H54 (cell line): ENCODE data around the gene ZBED1.
"Not testable (repeated sequence)": the region's sequence is repeated elsewhere in the genome, so short reads cannot be mapped to it uniquely, and the experiment has no call there.

ENCODE experiments used
- DNase-seq: peaks from one replicate; pipeline ENCODE4 v3.0.0; 2011; ENCODE audit warnings: low spot score, mixed read lengths; ENCODE audit not compliant: insufficient read length
- FAIRE-seq: peaks from 3 replicates; lab custom pipeline; 2011; peaks lifted over from hg19 to GRCh38; lab: Jason Lieb, UNC
- POLR2A ChIP-seq: IDR thresholded peaks from 2 replicates; pipeline ENCODE4 v1.6.1; 2011; ENCODE audit warnings: low read depth, mild to moderate bottlenecking, low read length

Gene ZBED1

DNA sequence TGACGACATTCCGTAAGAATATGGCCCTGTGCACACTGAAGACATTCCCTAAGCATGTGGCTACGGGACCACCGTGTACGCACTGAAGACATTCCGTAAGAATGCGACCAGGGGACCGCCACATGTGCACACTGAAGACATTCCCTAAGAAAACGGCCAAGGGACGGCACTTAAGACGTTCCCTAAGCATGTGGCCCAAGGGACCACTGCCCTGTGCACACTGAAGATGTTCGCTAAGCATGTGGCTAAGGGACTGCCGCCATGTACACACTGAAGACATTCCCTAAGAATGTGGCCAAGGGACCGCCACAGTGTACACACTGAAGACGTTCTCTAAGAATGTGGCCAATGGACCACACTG, 21.4 kb downstream of the ZBED1 start:
- FAIRE-seq (no peak), DNase-seq (no peak)
- no peak for TF ChIP-seq POLR2A

DNA sequence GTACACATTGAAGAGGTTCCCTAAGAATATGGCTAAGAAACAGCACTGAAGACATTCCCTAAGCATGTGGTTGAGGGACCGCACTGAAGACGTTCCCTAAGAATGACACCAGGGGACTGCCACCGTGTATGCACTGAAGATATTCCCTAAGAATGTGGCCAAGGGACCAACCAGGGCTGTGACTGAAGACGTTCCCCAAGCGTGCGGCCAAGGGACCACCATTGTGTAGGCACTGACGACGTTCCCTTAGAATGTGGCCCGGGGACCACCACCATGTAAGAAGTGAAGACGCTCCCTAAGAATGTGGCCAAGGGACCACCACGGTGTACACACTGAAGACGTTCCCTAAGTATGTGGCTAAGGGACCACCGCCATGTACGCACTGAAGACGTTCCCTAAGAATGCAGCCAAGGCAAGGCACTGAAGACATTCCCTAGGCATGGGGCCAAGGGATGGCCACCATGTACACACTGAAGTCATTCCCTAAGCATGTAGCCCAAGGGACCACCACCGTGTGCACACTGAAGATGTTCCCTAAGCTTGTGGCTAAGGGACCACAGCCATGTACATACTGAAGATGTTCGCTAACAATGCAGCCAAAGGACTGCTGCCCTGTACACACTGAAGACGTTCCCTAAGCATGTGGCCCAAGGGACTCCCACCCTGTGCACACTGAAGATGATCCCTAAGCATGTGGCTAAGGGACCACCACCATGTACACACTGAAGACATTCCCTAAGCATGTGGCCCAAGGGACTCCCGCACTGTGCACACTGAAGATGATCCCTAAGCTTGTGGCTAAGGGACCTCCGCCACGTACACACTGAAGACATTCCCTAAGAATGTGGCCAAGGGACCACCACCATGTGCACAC, 22.0 kb downstream of the ZBED1 start:
- no peak for DNase-seq
- no peak for TF ChIP-seq POLR2A
- no peak for FAIRE-seq

DNA sequence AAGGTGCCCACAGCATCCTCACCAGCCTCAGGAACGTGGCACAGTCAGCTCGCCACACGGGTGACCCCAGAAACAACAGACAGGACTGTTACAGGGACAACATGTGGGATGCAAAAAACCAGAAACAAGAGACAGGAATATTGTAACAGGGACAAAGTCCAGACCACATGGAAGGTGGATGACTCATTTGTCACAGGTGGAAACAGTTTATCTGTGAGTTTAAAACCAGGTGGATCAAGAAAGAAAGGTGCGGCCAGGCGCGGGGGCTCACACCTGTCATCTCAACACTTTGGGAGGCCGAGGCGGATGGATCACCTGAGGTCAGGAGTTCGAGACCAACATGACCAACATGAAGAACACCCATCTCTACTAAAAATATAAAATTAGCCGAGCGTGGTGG, 23.5 kb downstream of the ZBED1 start:
- not testable (repeated sequence) for FAIRE-seq, DNase-seq

DNA sequence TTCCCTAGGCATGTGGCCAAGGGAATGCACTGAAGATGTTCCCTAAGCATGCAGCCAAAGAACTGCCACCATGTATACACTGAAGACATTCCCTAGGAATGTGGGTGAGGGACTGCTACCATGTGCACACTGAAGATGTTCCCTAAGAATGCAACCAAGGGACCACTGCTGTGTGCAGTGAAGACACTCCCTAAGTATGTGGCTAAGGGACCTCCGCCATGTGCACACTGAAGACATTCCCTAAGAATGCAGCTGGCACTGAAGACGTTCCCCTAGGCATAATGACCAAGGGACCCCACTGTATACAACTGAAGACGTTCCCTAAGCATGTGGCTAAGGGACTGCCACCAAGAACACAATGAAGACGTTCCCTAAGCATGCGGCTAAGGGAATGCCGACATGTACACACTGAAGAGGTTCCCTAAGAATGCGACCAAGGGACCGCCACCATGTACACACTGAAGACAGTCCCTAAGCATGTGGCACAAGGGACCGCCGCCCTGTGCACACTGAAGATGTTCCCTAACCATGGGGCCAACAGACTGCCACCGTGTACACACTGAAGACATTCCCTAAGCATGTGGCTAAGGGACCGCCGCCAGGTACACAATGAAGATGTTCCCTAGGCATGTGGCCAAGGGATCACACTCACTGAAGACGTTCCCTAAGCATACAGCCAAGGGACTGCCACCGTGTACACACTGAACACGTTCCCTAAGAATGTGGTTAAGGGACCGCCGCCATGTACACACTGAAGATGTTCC, 25.6 kb downstream of the ZBED1 start:
- TF ChIP-seq POLR2A = no peak
- FAIRE-seq = no peak
- DNase-seq = no peak

DNA sequence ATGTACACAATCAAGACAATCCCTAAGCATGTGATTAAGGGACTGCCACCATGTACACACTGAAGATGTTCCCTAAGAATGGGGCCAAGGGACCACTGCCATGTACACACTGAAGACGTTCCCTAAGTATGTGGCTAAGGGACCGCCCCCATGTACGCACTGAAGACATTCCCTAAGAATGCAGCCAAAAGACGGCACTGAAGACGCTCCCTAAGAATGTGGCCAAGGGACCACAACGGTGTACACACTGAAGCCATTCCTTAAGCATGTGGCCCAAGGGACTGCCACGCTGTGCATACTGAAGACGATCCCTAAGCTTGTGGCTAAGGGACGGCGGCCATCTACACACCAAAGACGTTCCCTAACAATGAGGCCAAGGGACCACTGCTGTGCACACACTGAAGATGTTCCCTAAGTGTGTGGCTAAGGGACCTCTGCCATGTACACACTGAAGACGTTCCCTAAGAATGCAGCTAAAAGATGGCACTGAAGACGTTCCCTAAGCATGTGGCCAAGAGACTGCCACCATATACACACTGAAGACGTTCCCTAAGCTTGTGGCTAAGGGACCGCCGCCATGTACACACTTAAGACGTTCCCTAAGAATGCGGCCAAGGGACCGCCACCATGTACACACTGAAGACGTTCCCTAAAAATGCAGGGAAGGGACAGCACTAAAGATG, 26.4 kb downstream of the ZBED1 start:
- TF ChIP-seq POLR2A = no peak
- no peak for DNase-seq
- FAIRE-seq = no peak

DNA sequence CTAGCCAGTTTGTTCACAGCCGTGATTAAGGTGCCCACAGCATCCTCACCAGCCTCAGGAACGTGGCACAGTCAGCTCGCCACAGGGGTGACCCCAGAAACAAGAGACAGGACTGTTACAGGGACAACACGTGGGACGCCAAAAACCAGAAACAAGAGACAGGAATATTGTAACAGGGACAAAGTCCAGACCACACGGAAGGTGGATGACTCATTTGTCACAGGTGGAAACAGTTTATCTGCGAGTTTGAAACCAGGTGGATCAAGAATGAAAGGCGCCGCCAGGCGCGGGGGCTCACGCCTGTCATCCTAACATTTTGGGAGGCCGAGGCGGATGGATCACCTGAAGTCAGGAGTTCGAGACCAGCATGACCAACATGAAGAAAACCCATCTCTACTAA, 27.7 kb downstream of the ZBED1 start:
- not testable (repeated sequence) for FAIRE-seq, DNase-seq

DNA sequence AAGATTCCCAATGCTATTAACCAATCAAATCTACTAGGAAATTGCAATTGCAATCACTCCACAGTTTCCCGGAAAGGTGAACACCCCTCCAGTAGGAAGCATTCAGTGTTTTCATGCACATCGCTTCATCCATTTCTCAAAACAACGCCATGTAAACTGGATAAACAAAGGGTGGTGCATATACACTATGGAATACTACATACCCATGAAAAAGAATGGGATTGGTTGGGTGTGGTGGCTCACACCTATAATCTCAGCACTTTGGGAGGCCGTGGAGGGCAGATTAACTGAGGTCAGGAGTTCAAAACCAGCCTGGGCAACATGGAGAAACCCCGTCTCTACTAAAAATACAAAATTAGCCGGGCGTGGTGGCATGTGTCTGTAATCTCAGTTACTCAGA, 29.1 kb downstream of the ZBED1 start:
- no peak for FAIRE-seq
- no peak for DNase-seq
- no peak for TF ChIP-seq POLR2A

DNA sequence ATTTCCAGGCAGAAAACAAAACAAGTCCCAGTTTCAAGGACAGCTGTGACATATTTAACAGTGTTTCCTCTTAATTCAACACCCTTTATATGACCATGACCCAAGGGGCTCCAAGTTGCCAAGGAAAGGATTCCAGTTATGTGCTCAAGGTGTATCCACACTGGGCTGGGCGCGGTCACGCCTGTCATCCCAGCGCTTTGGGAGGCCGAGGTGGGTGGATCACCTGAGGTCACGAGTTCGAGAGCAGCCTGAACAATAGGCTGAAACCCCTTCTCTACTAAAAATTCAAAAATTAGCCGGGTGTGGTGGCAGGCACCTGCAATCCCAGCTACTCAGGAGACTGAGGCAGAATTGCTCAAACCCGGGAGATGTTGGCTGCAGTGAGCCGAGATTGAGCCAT, 29.6 kb downstream of the ZBED1 start:
- not testable (repeated sequence) for FAIRE-seq, DNase-seq

DNA sequence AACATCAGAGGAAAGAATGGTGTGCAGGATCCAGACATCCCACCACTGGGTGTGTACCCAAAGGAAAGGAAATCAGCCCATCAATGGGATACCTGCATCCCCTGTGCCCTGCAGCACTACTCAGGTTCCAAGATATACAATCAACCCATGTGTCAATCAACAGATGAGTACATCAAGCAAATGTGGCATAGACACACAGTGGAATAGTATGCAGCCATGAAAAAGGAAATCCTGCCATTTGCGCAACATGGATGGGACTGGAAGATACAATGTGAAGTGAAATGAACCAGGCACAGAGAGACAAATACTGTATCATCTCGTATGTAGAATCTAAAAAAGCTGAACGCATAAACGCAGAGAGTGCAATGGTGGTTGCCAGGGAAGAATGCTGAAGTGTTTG, 30.9 kb downstream of the ZBED1 start:
- not testable (repeated sequence) for FAIRE-seq, DNase-seq

DNA sequence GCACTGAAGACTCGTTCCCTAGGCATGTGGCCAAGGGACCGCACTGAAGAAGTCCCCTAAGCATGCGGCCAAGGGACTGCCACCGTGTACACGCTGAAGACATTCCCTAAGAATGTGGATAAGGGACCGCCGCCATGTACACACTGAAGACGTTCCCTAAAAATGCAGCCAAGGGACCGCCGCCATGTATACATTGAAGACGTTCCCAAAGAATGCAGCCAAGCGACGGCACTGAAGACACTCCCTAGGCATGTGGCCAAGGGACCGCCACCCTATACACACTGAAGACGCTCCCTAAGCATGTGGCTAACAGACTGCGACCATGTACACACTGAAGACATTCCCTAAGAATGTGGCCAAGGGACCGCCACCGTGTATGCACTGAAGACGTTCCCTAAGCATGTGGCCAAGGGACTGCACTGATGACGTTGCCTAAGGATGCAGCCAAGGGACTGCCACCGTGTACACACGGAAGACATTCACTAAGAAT, 31.5 kb downstream of the ZBED1 start:
- no peak for TF ChIP-seq POLR2A
- FAIRE-seq = no peak
- DNase-seq = no peak

DNA sequence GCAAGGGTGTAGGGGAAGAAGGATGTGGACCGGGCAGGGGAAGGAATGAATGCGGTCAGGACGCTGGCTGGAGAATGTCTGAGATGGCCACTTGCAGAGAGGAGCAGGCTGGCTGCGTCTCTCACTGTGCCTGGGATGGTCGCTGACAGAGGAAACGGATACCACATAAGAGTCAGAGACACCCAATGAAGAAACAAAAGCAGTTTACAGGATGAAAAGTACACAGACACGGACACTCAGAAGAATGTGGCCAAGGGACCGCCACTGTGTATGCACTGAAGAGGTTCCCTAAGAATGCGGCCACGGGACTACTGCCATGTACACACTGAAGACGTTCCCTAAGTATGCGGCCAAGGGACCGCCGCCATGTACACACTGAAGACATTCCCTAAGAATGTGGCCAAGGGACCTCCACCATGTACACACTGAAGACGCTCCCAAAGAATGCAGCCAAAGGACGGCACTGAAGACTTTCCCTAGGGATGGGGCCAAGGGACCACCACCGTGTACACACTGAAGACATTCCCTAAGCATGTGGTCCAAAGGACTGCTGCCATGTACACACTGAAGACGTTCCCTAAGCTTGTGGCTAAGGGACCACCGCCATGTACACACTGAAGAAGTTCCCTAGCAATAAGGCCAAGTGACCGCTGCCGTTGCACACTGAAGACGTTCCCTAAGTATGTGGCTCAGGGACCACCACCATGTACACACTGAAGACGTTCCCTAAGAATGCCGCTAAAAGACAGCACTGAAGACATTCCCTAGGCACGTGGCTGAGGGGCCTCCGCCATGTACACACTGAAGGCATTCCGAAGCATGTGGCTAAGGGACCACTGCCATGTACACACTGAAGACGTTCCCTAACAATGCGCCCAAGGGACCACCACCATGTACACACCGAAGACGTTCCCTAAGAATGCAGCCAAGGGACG, 32.2 kb downstream of the ZBED1 start:
- no peak for TF ChIP-seq POLR2A
- FAIRE-seq (no peak), DNase-seq (no peak)

DNA sequence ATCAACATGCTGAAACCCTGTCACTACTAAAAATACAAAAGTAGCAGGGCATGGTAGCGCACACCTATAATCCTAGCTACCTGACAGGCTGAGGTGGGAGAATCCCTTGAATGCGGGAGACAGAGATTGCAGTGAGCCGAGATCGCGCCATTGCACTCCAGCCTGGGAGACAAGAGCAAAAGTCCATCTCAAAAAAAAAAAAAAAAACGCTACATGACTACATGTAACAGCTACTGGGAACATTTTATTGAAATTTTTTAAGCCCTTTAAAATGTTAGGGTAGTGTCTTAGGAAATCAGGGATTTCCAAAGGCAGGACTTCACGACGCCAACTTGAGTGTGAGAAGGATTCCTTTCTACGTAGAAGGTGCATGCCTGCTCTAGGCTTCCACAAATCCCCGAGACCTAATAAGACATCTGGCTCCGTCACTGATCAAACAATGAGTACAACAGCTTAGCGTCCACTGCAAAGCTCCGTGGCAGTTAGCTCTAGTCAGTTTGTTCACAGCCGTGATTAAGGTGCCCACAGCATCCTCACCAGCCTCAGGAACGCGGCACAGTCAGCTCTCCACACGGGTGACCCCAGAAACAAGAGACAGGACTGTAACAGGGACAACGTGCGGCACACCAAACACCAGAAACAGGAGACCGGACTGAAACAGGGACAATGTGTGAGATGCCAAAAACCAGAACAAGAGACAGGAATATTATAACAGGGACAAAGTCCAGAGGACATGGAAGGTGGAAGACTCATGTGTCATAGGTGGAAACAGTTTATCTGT, 33.7 kb downstream of the ZBED1 start:
- no peak for TF ChIP-seq POLR2A
- FAIRE-seq (no peak), DNase-seq (no peak)
